Gastroesophageal sphincter (tissue), 4 donors: ENCODE data around the gene DDX20. TPM values are rescaled to one million over a fixed set of nuclear protein-coding genes. Genes with fewer than 3 reads are reported as not detected.

Source experiments
- ATAC-seq: fragments of 150-250 bp; one replicate; pipeline ENCODE4 v1.9.1; 2016; ENCODE audit warnings: mild to moderate bottlenecking, moderate library complexity
- H3K27ac ChIP-seq, 4 donors: fragments of 200-600 bp; sonication (generic) in 3 of 4; 1 replicate in 3 of 4; 2 replicates in 1 of 4; pipeline ENCODE4 v1.5.1; 2016 to 2019
- H3K27me3 ChIP-seq: fragments of 200-600 bp; sonication (generic); one replicate; pipeline ENCODE4 v1.5.1; 2019
- H3K36me3 ChIP-seq, 2 donors: fragments of 200-600 bp; sonication (generic); one replicate each; pipeline ENCODE4 v1.5.1; 2019; ENCODE audit warnings: control low read depth in 1 of 2
- H3K4me1 ChIP-seq, 3 donors: fragments of 200-600 bp; sonication (generic); 1 replicate in 2 of 3; 2 replicates in 1 of 3; pipeline ENCODE4 v1.5.1; 2016 to 2019; ENCODE audit warnings: control low read depth in 2 of 3
- H3K4me3 ChIP-seq, 2 donors: fragments of 200-600 bp; sonication (generic); one replicate each; pipeline ENCODE4 v1.5.1; 2019; ENCODE audit warnings: mild to moderate bottlenecking in 1 of 2, moderate library complexity in 1 of 2
- H3K9me3 ChIP-seq, 3 donors: fragments of 200-600 bp; sonication (generic); one replicate each; pipeline ENCODE4 v1.5.1; 2017 to 2019; ENCODE audit warnings: control low read depth in 2 of 3
- EP300 ChIP-seq: sonication (generic); formaldehyde crosslinking; IDR thresholded peaks from one replicate; pipeline ENCODE4 v1.6.1; 2017; ENCODE audit warnings: antibody characterized with exemption, mild to moderate bottlenecking
- POLR2A ChIP-seq, 2 donors: fragments of 450-650 bp; IDR thresholded peaks; one replicate each; pipeline ENCODE4 v1.6.1; 2017; ENCODE audit warnings: antibody characterized with exemption in 2 of 2, mild to moderate bottlenecking in 2 of 2, moderate library complexity in 1 of 2
- POLR2AphosphoS5 ChIP-seq: sonication (generic); formaldehyde crosslinking; IDR thresholded peaks from one replicate; pipeline ENCODE4 v1.6.1; 2017; ENCODE audit warnings: antibody characterized with exemption
- WGBS, 2 donors: methylation state at CpG; one replicate each; pipeline ENCODE4 v1.1.5; 2018; ENCODE audit warnings: low coverage in 1 of 2; 5-methylcytosine and 5-hydroxymethylcytosine counted together
- total RNA-seq, 4 donors: library from RNA; depleted of rRNA; stranded (reverse); fragments of >200 nt; gene quantifications; one replicate each; pipeline ENCODE4 v1.1.0, GENCODE V29; 2016
- TF ChIP-seq, protein P1 (sequence below), 4 experiments: fragments of 200-600 bp in 2 of 4; fragments of 450-650 bp in 2 of 4; sonication (generic) in 1 of 4; IDR thresholded peaks; one replicate each; pipeline ENCODE4 v1.5.1; 2017 to 2019; ENCODE audit warnings: antibody characterized with exemption in 4 of 4, mild to moderate bottlenecking in 2 of 4, moderate library complexity in 2 of 4

DDX20 gene
- total RNA-seq, 4 donors from 2014 or later, result 11.6 to 24.4 (median 14.8) TPM

DNA sequence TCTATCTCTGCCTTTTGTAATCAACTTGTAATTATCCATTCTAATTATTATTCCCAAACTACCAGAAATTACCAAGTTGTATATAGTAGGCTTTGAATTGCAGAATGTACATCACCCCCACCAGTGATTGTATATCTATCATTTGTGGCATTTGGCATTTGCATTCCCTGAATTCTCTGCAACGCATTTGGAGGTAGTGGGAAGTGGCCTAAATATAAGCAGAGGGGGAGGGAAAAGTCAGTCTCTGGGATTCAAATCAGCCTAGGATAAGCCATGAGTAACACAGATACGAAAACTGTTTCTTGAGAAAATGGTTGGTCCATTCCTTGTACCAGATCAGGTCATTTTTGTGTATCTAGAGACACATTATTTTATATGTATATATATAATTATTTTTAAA lies 20.7 kb downstream of the DDX20 start:
- 56 to 60% methylated on average over 2 of the region's 2 CpGs for WGBS, 2 donors

DNA sequence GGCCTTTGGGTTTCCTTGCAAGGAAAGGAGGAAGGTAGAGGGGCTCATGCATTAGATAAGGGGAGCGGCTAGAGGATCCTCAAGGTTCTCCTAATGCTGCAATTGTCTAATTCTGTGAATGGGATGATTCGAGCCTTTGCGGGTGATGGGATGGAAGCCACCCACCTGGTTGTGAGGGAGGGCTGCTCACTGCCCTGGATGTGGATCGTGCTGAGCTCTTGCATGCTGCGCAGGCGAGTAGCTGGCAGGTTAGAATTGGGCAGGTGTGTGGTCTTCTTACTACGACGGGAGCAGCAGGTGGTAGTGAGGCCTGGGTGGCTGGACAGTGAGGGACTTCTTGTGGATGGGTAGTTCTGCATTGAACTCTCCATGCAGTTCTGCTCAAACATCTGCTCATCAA lies 21.2 kb downstream of the DDX20 start:
- Histone ChIP-seq H3K4me3 (no peak overlapping the region), H3K27me3 (no peaks in the 10 kb centered on the region), H3K9me3 (no peaks in the 10 kb centered on the region), H3K4me1 (no peaks in the 10 kb centered on the region), H3K27ac (no peak overlapping the region), H3K36me3 (peaks cover 0 to 55% of the 10 kb centered on the region in 2 donors)
- no peak for TF ChIP-seq EP300
- WGBS, 2 donors, result 90 to 100% methylated on average over 1 to 8 of the region's 8 CpGs
- no peak for ATAC-seq

More for the DNA sequence above, 20.7 kb downstream of the DDX20 start:
- no peak for ATAC-seq
- Histone ChIP-seq H3K9me3 (no peaks in the 10 kb centered on the region), H3K4me3 (no peak overlapping the region), H3K4me1 (no peaks in the 10 kb centered on the region), H3K27ac (no peak overlapping the region), H3K36me3 (peaks cover 0 to 59% of the 10 kb centered on the region in 2 donors), H3K27me3 (no peaks in the 10 kb centered on the region)
- TF ChIP-seq, protein P1, sequence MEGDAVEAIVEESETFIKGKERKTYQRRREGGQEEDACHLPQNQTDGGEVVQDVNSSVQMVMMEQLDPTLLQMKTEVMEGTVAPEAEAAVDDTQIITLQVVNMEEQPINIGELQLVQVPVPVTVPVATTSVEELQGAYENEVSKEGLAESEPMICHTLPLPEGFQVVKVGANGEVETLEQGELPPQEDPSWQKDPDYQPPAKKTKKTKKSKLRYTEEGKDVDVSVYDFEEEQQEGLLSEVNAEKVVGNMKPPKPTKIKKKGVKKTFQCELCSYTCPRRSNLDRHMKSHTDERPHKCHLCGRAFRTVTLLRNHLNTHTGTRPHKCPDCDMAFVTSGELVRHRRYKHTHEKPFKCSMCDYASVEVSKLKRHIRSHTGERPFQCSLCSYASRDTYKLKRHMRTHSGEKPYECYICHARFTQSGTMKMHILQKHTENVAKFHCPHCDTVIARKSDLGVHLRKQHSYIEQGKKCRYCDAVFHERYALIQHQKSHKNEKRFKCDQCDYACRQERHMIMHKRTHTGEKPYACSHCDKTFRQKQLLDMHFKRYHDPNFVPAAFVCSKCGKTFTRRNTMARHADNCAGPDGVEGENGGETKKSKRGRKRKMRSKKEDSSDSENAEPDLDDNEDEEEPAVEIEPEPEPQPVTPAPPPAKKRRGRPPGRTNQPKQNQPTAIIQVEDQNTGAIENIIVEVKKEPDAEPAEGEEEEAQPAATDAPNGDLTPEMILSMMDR (IDR thresholded peaks at IDR 0.05), result no peak
- no peak for TF ChIP-seq POLR2A (IDR thresholded peaks at IDR 0.05)

DNA sequence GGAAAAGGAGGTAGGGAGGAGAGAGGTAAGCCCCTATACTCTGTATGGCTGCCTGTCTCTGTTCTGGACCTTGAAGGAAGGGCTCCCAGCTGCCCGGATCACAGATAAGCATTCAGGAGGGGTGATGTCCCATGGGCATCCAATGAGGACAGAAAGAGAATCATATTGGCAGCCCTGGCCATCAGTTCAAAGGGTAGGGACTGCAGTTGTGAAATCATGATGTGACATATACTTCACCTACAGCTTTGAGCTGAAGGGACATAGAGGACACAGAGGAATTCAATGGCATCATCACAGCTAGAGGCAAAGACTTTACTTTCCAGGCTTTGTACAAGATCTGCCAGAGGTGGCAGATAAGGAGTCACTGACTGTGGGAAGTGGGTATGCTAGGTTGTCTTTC lies 21.6 kb downstream of the DDX20 start:
- 100% methylated on average over 1 of the region's 1 CpG; no CpG with 5 or more reads in 1 of the 2 donors for WGBS, 2 donors
- no peaks in the 10 kb centered on the region for H3K27me3 ChIP-seq

DNA sequence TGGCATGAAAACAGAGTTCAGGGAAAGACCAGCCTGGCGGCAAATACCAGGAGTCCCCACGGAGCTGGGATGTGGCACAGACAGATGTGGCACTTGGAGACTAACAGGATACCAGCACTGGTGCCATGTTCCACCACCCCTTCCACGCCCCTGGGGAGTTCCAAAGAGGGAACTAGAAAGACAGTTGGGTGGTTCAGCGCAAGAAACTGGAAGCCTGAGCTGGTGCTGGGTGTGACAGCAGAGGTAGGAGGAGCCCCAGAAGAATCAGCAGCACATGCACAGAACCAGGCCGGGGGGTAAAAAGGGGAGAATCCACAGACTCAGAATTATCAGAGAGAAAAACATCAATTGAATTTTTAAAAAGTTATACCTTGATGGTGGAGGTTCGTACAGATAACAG lies 22.4 kb downstream of the DDX20 start:
- no peak for TF ChIP-seq EP300
- TF ChIP-seq POLR2AphosphoS5, result no peak
- TF ChIP-seq POLR2A (IDR thresholded peaks at IDR 0.05), result no peak
- TF ChIP-seq, protein P1 (IDR thresholded peaks at IDR 0.05), result no peak
- no peak for ATAC-seq
- Histone ChIP-seq H3K4me1 (no peaks in the 10 kb centered on the region), H3K27me3 (no peaks in the 10 kb centered on the region), H3K36me3 (peaks cover 0 to 48% of the 10 kb centered on the region in 2 donors), H3K4me3 (no peak overlapping the region), H3K27ac (no peak overlapping the region), H3K9me3 (no peaks in the 10 kb centered on the region)
- 89 to 100% methylated on average over 2 to 5 of the region's 6 CpGs for WGBS, 2 donors

More for the DNA sequence above, 21.6 kb downstream of the DDX20 start:
- Histone ChIP-seq H3K36me3 (peaks cover 0 to 50% of the 10 kb centered on the region in 2 donors), H3K4me1 (no peaks in the 10 kb centered on the region), H3K9me3 (no peaks in the 10 kb centered on the region), H3K27ac (no peak overlapping the region), H3K4me3 (no peak overlapping the region)
- TF ChIP-seq EP300 (no peak), POLR2A (IDR thresholded peaks at IDR 0.05) (no peak), POLR2AphosphoS5 (no peak)
- TF ChIP-seq, protein P1 (IDR thresholded peaks at IDR 0.05), result no peak
- ATAC-seq, result no peak

DNA sequence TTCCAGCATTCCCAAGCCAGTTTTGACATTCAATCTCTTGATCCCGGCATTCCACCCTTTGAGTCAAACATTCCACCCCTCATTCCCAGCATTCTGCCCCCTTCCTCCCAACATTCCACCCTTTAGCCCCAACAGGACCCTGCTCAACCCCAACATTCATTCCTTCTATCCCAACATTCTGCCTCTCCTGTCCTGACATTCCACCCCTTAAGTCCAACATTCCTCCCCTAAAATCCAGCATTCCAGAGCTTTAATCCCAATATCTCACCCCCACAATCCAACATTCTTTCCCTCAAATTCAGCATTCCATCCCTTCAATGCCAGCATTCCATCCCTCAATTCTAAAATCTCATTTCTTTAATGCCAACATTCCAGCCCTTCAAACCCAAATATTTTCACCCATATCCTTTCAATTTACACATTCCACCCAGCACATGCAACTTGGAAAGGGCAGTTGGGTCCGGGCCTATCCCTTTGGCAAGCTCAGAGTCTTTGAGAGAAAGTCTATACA lies 22.9 kb downstream of the DDX20 start:
- Histone ChIP-seq H3K9me3 (no peaks in the 10 kb centered on the region), H3K27me3 (no peaks in the 10 kb centered on the region), H3K4me3 (no peak overlapping the region), H3K36me3 (peaks cover 0 to 48% of the 10 kb centered on the region in 2 donors), H3K4me1 (no peaks in the 10 kb centered on the region), H3K27ac (no peak overlapping the region)
- no peak for TF ChIP-seq POLR2A (IDR thresholded peaks at IDR 0.05)
- TF ChIP-seq, protein P1 (IDR thresholded peaks at IDR 0.05), result no peak
- TF ChIP-seq POLR2AphosphoS5, result no peak
- TF ChIP-seq EP300, result no peak
- 38 to 78% methylated on average over 2 of the region's 2 CpGs for WGBS, 2 donors
- no peak for ATAC-seq
